GM21360 (cell line): ENCODE results near the gene GABRG2.
"Not testable (repeated sequence)": the region's sequence is repeated elsewhere in the genome, so short reads cannot be mapped to it uniquely, and the experiment has no call there.

Experiments used
- ATAC-seq: cut with Tn5 transposase; IDR thresholded peaks from one replicate; pipeline ENCODE4 v1.9.1; 2021; ENCODE audit warnings: mild to moderate bottlenecking, moderate library complexity; ENCODE audit not compliant: unreplicated experiment

GABRG2 gene

GRCh38 chr5:162067655-162068411 is at the start of gene GABRG2:
Gene GABRG2 (plus strand): TSS chr5:162067773. CDS start chr5:162068000, 227 bp downstream.
- no peak for ATAC-seq

GRCh38 chr5:162025312-162025711 is 42.3 kb upstream of the GABRG2 start:
- no peak for ATAC-seq

- no peak for ATAC-seq
Observed at GRCh38 chr5:162026803-162027202, 40.8 kb upstream of the GABRG2 start.

- no peak for ATAC-seq
Observed at GRCh38 chr5:162037431-162037830, 30.1 kb upstream of the GABRG2 start.

GRCh38 chr5:162047279-162047678 is 20.3 kb upstream of the GABRG2 start:
- ATAC-seq, result no peak

GRCh38 chr5:162052676-162053075 is 14.9 kb upstream of the GABRG2 start:
- ATAC-seq, result no peak

- ATAC-seq, result not testable (repeated sequence)
Observed at GRCh38 chr5:162055095-162055494, 12.5 kb upstream of the GABRG2 start.

- ATAC-seq, result no peak
Observed at GRCh38 chr5:162067162-162067561, 411 bp upstream of the GABRG2 start.

GRCh38 chr5:162068412-162068811 is 839 bp downstream of the GABRG2 start:
- no peak for ATAC-seq

GRCh38 chr5:162068936-162069335 is 1.4 kb downstream of the GABRG2 start:
- ATAC-seq, result no peak

GRCh38 chr5:162078805-162079204 is 11.2 kb downstream of the GABRG2 start:
- no peak for ATAC-seq

- ATAC-seq, result no peak
Observed at GRCh38 chr5:162091336-162091735, 23.8 kb downstream of the GABRG2 start.

GRCh38 chr5:162096448-162096847 is 28.9 kb downstream of the GABRG2 start:
- ATAC-seq, result no peak

- ATAC-seq, result no peak
Observed at GRCh38 chr5:162107591-162107990, 40.0 kb downstream of the GABRG2 start.

- no peak for ATAC-seq
Observed at GRCh38 chr5:162119801-162120200, 52.2 kb downstream of the GABRG2 start.

GRCh38 chr5:162128117-162128516 is 60.5 kb downstream of the GABRG2 start:
- ATAC-seq, result no peak

- ATAC-seq, result no peak
Observed at GRCh38 chr5:162132348-162132747, 64.8 kb downstream of the GABRG2 start.

- no peak for ATAC-seq
Observed at GRCh38 chr5:162139190-162139589, 71.6 kb downstream of the GABRG2 start.

- no peak for ATAC-seq
Observed at GRCh38 chr5:162154242-162154641, 86.7 kb downstream of the GABRG2 start.

GRCh38 chr5:162160401-162160800 is 92.8 kb downstream of the GABRG2 start:
- no peak for ATAC-seq

GRCh38 chr5:162163663-162164062 is 96.1 kb downstream of the GABRG2 start:
- no peak for ATAC-seq

GRCh38 chr5:162174358-162174974 is 106.9 kb downstream of the GABRG2 start:
- no peak for ATAC-seq
